B cell (primary cell): ENCODE data around the gene FLNA.

Experiments
- CTCF ChIP-seq: fragments of 200-600 bp; IDR thresholded peaks from one replicate; pipeline ENCODE4 v1.8.0; 2022; ENCODE audit warnings: antibody characterized with exemption, mild to moderate bottlenecking
- EZH2 ChIP-seq: IDR thresholded peaks from 2 replicates; pipeline ENCODE4 v1.6.1; 2012; ENCODE audit warnings: borderline replicate concordance, low read depth, mild to moderate bottlenecking, moderate library complexity, low read length; ENCODE audit not compliant: insufficient read depth, poor library complexity, severe bottlenecking

GRCh38 chrX:154382483-154383069 lies 8.1 kb upstream of the FLNA start:
- TF ChIP-seq CTCF (no peak), EZH2 (no peak)
